GM12874 (cell line): Measurements from ENCODE around the gene ADIG.

Experiments used
- TF ChIP-seq, protein P1 (sequence below): IDR thresholded peaks from 2 replicates; pipeline ENCODE4 v1.5.1; 2011; ENCODE audit warnings: low read depth, mild to moderate bottlenecking, control low read depth, low read length, moderate library complexity; ENCODE audit not compliant: insufficient read depth

ADIG gene

DNA sequence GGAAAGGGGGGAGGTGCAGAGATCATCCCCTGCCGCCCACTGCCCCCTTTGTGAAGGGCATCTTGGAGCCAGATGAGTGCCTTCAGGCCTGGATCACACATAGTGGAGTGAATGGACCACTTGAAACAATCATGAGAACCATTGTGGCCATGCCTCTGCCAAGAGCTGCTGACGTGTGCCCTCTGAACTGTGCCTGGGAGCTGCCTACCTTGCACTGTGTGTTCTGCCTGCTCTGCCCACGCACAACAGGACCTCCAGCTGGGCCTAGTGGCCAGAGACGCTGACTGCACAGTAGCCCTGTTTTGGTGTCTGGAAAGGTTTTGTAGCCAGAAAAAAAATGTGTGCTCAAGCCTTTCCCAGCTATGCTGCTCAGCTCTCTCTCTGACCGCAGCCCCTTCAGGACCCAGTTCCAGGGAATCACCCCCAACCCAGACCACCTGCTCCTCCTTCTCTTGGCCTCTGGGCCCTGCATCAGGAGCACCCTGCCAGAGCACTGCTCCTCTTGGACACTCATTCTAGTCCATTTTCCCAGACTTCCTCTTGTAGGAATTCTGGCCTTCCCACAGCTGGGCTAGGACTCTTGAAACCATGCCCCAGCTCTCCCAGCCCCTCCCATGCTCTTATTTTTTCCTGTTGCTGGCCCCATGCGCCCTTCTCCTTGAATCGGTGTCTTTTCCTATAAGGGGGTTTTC lies 1.6 kb upstream of the ADIG start:
- TF ChIP-seq, protein P1, sequence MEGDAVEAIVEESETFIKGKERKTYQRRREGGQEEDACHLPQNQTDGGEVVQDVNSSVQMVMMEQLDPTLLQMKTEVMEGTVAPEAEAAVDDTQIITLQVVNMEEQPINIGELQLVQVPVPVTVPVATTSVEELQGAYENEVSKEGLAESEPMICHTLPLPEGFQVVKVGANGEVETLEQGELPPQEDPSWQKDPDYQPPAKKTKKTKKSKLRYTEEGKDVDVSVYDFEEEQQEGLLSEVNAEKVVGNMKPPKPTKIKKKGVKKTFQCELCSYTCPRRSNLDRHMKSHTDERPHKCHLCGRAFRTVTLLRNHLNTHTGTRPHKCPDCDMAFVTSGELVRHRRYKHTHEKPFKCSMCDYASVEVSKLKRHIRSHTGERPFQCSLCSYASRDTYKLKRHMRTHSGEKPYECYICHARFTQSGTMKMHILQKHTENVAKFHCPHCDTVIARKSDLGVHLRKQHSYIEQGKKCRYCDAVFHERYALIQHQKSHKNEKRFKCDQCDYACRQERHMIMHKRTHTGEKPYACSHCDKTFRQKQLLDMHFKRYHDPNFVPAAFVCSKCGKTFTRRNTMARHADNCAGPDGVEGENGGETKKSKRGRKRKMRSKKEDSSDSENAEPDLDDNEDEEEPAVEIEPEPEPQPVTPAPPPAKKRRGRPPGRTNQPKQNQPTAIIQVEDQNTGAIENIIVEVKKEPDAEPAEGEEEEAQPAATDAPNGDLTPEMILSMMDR: no peak

DNA sequence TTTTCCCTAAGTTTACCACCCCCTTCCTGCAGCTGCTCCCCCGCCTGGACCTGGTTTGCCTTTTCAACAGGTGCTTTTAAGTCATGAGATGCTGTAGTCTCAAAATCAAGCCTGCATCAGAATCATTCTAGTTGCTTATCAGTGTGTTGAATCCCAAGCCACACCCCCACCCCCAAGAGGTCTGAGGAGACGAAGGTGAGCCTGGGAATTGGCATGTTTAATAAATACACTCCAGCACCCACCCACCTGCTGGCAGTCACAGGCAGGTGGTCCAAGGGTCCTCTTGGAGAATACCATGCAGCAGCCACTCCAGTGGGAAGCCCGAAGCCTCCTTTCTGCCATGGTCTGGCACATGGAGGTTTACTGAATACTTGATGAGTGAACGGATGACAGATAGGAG lies 1.1 kb upstream of the ADIG start:
- TF ChIP-seq, protein P1: no peak

DNA sequence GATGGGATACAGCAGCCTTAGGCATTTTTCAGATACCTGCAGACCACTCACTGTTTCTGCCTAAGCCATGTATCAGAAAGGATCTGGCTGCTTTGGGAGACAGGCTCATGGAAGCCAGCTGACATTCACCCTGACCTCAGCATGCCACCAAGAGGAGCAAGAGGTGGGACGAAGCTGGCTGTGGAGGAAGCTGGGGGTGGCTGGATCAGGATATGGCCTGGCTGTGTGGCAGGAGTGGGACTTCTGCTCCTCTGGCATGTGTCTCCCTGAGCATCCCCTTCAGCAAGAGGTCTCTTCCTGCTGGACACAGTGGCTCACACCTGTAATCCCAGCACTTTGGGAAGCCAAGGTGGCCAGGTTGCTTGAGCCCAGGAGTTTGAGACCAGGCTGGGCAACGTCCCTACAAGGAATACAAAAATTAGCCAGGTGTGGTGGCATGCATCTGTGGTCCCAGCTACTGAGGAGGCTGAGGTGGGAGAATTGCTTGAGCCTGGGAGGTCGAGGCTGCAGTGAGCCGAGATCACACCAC lies 897 bp downstream of the ADIG start:
- TF ChIP-seq, protein P1: no peak

DNA sequence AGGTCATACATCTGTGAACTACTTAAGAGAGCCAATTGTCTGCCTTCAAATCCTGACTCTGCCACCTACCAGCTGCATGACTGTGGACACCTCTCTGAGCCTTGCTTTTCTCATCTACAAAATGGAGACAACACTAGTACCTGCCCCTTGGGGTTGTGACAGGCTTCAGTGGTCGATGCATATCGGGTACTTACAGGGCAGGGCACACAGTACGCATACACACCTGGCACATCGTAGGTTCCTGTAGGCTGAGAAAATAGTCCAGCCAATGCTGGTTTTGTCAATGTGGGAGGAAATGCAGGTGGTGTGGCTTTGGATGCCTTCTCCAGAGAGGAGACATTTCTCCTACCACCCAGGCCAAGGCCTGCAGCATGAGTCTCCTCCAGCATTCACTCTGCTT lies 2.3 kb downstream of the ADIG start:
- TF ChIP-seq, protein P1: no peak

DNA sequence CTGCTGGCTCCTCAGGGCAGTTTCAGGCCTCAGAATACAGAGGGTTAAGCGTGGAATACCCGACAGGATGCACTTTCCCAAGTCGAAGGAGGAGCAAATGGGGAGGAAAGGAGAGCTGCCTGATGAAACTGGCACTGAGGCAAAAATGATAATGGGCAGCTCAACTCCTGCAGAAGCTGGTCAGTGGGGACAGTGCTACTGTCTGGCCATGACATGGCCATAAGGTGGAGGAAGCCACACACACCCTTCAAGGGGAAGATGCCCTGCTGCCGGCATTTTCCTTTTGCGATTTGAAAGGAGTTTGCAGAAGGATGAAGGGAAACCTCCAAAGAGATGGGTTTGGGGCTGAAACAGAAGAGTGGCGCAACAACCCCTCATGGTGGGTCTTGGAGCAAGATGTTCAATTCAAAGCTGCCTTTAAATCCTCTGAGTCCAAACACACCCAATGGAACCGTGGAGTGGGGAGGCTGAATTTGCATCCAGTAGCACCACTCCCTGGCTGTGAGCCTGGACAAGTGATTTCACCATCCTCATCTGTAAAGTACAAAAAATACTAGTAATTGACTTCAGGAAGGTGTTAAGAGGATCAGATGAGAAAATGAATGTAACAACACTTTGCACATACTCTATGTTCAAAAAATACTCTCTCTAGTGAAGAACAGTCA lies 3.2 kb downstream of the ADIG start:
- TF ChIP-seq, protein P1: no peak

DNA sequence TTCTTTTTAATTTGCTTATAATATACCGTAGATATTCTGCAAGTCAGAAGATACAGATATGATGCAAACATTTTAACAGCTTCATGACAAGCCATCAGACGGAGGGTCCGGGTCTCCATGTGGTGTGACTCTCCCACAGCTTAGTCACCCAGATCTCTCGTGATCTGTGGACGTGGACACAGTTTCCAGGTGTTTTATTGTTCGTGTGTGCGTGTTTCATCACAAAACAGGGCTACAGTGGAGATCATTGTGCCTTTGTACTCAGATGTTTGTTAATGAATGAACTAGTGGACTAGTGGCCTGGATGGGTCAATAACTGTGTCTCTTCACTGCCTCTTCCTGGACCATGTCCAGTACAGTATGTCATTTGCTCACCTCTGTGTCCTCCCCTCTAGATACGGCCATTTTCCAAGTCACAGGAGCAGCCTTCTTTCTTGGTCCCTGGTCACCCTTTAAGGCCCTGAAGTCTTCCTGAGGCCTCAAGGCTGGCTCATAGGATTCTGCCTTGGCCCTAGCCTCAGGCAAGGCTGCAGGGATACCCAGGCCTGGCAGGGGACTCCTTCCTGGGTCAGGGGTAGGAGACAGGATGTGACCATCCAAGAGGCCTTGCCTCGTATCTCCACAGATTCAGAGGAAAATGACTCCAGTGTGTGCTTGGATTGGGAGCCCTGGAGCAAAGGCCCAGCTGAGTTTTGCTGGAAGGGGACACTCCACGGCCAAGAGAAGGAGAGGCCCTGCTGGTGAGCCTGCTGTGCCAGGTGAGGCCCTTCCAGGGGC lies 4.6 kb downstream of the ADIG start:
- TF ChIP-seq, protein P1: no peak

DNA sequence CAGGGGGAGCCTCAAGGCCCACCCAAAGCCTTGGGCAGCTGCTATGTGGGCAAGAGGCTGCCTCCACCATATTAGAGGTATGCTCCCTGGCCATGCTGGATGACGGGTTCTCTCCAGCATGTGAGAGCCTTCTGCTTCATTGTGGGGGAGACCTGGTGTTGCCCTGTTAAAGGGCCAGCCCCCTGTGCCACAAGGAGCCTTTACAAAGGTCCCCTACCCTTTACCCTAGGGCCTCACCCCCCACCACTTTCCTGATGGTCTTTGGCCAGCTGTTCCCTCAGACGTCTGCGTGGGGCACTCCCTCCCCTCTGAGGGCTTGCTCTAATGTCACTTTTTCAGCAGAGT lies 5.2 kb downstream of the ADIG start:
- TF ChIP-seq, protein P1: no peak
